ENCODE measurements around the gene ZMIZ1.

ZMIZ1 gene

GRCh38 chr10:79231908-79232307, 163.1 kb downstream of the ZMIZ1 start:
- DNase-seq (ENCODE audit: low spot score): no peak

- no peak for DNase-seq (ENCODE audit: low spot score)
Observed at GRCh38 chr10:79232864-79233263, 164.1 kb downstream of the ZMIZ1 start.

- no peak for DNase-seq (ENCODE audit: low spot score)
Observed at GRCh38 chr10:79234391-79235315, 165.9 kb downstream of the ZMIZ1 start.

GRCh38 chr10:79235765-79236432, 167.1 kb downstream of the ZMIZ1 start:
- DNase-seq (ENCODE audit: low spot score): no peak

- DNase-seq (ENCODE audit: low spot score): no peak
Observed at GRCh38 chr10:79236433-79236765, 167.6 kb downstream of the ZMIZ1 start.

GRCh38 chr10:79237454-79238157, 168.8 kb downstream of the ZMIZ1 start:
- no peak for DNase-seq (ENCODE audit: low spot score)

GRCh38 chr10:79238158-79238520, 169.4 kb downstream of the ZMIZ1 start:
- no peak for DNase-seq (ENCODE audit: low spot score)

- DNase-seq (ENCODE audit: low spot score): no peak
Observed at GRCh38 chr10:79238606-79239005, 169.8 kb downstream of the ZMIZ1 start.

- DNase-seq (ENCODE audit: low spot score): peak; percentile 63
Observed at GRCh38 chr10:79239275-79239779, 170.6 kb downstream of the ZMIZ1 start.

GRCh38 chr10:79239924-79240581, 171.3 kb downstream of the ZMIZ1 start:
- DNase-seq (ENCODE audit: low spot score): no peak

- DNase-seq (ENCODE audit: low spot score): no peak
Observed at GRCh38 chr10:79241629-79241989, 172.8 kb downstream of the ZMIZ1 start.

- peak; percentile 86 for DNase-seq (ENCODE audit: low spot score)
Observed at GRCh38 chr10:79241990-79242619, 173.3 kb downstream of the ZMIZ1 start.

GRCh38 chr10:79242620-79243152, 173.9 kb downstream of the ZMIZ1 start:
- peak; percentile 94 for DNase-seq (ENCODE audit: low spot score)

- peak; percentile 60 for DNase-seq (ENCODE audit: low spot score)
Observed at GRCh38 chr10:79243181-79244067, 174.7 kb downstream of the ZMIZ1 start.

GRCh38 chr10:79244068-79244442, 175.3 kb downstream of the ZMIZ1 start:
- DNase-seq (ENCODE audit: low spot score): no peak

- DNase-seq (ENCODE audit: low spot score): peak; percentile 78
Observed at GRCh38 chr10:79244841-79245504, 176.2 kb downstream of the ZMIZ1 start.

- no peak for DNase-seq (ENCODE audit: low spot score)
Observed at GRCh38 chr10:79245539-79246208, 176.9 kb downstream of the ZMIZ1 start.

GRCh38 chr10:79246209-79246581, 177.4 kb downstream of the ZMIZ1 start:
- DNase-seq (ENCODE audit: low spot score): no peak

- DNase-seq (ENCODE audit: low spot score): peak; percentile 55
Observed at GRCh38 chr10:79246606-79247275, 178.0 kb downstream of the ZMIZ1 start.

Measured in AG08396 (cell line).